ENCODE data around the gene TCF20.

The TCF20 gene

DNA sequence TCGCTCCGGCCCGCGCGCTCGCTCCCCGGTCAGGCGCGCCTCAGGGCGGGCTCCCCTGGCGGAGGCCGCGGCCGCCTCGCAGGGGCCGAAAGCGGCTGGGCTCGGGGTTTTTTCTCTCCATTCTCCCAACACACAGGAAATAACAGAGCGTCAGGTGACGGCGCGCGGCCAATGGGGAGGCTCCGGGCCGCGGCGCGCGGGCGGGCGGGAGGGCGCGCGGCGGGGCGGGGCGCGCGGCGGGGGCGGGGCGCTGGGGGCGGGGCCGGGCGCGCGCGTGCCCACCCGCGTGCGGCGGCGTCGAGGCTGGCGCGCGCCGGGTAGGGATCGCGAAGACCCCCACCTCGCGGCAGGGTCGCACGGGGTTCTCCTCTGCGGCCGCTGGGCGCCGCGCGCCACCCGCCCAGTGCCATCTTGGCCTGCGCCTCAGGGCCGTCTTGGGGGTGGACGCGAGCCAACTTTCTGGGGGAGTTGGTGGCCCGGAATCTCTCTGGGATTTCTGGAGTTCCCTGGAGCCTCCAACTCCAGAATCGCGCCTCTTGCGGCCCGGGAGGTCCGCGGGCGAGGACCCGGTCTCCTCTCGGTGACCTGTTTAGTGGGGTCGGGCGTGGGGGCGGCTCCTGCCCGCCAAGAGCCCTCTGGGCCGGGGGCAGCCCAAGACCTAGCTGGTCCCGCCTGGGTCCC lies at the start of gene TCF20:
TSS of gene TCF20 (minus strand) at position 144 of the 681 bp plus-strand sequence. CDS start 55,348 bp downstream, outside the sequence.
- DNase-seq (ENCODE audit: low spot score): peak; percentile 91

DNA sequence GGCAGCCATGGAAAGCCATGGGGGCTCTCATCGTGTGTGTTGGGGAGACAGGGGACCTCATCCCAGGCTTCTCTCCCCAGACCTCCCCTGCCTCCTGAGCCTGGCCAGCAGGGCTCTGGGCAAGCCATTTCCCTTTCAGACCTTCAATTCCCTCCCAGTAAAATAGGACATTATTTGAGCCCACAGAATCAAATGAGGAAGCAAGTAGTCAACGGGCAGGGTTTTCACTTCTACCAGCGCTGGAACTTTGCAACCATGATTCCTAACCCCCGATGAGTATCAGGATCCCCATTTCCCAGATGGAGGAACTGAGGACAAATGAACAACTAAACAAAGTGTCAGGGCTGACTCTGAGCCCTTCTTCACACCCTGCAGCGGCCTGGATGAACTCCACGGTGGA lies 48.9 kb upstream of the TCF20 start:
- DNase-seq (ENCODE audit: low spot score): no peak

DNA sequence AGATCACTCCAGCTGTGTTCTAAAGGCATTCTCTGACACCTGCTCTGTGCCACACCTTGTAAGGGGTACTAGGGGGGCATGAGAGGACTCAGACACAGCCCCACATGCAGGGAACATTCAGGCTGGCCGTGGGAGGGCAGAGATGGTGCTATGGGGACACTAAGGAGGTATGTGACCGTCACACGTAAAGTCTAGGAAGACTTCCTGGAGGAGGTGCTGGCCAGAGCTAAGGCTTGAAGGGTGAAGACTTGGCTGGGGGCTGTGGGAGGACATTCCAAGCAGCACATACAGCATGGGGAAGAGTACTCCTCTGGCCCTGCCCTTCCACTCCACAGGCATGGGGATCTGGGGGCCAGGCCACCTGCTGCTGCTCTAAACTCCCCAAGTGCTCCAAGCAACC lies 48.5 kb upstream of the TCF20 start:
- no peak for DNase-seq (ENCODE audit: low spot score)

DNA sequence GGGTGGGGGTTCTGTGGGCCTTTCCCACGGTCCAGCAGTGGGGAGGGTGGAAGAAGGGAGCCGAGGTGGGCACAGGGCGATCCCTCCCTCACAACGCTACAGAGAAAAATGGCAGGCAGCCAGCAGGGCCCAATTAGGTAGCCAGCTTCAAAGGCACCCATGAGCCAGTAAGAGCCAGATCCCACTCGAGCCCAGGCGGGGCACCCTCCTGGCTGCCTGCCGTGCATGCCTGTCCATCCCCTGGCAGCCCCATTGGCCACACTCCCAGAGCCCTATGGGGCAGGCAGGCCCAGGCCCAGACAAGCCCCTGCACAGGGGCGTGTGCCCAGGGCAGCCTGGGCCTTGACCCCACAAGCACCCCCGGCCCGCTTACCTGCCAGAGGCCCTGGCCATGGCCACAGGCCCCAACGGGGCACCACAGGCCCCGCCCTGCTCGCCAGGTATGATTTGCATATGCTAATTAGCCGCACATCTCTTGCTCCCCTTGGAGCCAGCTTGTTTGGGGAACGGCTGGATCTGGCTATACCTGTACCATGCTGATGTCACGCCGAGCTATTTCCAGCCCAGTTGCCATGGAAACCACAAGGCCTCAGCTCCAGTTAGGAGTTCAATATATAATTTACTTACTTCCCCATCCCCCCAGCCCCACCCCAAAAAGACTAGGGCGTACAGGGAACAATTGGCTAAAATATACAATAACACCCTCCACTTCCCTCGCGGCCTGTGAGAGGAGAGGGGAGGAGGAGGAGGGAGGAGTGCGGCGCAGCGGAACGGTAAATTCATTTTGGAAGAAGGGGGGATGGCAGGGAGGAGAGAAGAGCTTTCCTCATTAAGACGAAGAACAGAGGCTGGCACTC lies 47.5 kb upstream of the TCF20 start:
- DNase-seq (ENCODE audit: low spot score): no peak

DNA sequence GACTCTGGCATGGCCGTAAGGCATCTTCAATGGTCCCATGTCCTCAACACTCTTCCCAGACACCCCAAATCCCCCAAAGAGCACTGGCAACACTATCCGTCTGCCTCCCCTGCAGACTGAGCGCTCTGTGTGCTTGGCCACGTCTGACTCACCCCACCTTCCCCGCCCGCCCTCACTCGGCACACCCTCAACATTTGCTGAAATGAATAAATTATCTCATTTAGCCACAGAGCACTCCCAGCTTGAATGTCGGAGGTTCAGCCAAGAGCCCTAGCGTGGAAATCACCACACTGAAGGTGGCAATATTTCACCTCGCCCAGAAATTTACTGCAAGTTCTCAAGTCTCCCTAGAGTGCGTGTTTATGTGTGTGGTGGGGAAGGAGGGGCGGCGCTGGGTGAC lies 46.6 kb upstream of the TCF20 start:
- no peak for DNase-seq (ENCODE audit: low spot score)

DNA sequence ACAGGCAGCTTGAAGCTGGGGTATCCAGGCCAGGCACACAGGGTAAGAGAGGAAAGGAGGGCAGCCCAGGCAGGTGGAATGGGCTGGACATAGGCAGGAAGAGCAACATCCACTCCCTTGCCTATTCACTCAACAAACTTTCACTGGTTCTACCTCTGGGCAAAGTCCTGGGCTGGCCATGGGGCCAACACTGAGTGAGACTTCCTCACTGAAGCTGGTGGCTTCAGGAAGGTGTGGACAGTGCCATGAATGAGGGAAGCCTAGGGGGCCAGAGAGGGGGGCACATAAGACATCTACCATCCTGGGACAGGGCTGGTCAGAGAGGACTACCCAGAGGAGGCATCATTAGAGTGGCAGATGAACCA lies 44.9 kb upstream of the TCF20 start:
- no peak for DNase-seq (ENCODE audit: low spot score)

DNA sequence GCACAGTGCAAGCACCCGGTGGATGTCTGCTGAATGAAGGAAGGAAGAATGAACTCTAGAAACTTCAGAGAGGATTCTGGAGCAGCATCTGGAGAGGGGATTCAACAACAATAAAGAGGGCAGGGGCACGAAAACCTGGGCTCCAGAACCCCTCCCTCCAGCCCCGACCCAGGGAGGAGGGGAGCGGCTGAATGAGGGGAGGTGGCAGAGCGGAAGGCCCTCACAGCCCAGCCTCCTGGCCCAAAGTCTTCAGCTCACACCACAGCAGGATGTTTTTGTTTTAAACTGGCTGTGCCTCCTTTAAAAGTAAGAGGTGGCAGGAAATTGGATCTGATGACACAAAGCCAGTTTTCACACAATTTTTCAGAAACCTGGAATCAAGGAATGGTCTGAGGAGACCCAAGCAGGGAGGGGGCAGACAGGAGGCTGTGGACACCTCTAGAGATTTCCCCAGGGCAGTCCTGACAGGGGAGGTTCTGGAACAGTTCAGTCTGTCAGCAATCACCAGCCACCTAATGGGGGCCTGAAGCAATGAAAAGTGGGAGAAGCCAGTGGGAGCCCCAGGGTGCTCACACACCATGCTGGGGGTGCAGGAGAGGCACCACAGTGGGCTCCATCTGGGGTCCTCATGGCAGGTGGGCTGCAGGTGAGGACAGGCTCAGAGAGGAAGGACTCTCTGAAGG lies 44.4 kb upstream of the TCF20 start:
- DNase-seq (ENCODE audit: low spot score): no peak

DNA sequence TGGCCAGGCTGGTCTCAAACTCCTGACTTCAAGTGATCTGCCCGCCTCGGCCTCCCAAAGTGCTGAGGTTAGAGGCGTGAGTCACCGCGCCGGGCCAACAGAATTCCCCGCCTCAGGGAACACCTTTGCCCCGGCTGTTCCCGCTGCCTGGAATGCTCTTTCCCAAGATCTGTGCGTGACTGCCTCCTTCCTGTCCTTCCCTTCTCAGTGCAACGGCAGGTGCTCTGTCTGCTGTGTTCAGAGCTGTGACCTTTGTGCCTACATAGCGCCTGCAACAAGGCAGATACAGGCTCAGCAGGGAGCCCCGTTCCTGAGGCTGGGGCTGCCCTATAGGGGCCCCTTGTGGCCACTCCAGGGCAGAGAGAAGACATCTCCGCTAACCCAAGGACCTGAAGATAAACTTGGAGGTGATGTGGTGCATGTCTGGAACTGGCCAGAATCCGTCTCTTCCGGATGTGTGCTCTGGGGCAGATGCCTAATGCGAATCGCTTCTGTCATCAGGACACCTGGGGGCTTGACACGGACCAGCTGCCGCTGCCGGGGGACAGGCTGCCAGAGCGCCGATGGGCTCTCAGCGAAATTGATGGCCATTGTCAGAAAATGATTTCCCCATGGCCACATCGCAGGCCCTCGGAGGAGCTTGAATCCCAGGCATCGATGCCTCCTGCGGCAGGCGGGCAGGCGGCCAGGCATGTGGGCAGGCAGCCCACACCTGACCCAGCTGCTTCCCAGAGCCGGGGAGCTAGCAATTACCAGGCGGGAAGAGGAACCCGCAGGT lies 43.5 kb upstream of the TCF20 start:
- no peak for DNase-seq (ENCODE audit: low spot score)

DNA sequence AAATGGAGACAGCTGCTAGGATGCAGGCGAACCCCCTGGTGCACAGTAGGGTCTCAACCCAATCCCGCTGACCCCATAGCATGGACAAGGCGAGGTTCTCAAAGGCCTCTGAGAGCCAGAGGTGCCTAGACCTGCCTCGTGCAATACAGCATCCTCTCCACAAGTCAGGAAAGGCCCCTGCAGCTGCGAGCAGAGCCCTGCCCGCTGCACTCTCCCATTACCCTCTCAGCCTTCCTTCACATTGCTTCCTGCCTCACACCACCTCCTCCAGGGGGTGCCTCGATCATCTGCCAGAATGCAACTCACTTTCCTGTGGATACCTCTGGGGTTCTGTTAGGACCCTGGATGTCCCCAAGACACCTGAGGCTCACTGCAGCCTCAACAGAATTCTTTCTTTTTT lies 42.8 kb upstream of the TCF20 start:
- DNase-seq (ENCODE audit: low spot score): no peak

DNA sequence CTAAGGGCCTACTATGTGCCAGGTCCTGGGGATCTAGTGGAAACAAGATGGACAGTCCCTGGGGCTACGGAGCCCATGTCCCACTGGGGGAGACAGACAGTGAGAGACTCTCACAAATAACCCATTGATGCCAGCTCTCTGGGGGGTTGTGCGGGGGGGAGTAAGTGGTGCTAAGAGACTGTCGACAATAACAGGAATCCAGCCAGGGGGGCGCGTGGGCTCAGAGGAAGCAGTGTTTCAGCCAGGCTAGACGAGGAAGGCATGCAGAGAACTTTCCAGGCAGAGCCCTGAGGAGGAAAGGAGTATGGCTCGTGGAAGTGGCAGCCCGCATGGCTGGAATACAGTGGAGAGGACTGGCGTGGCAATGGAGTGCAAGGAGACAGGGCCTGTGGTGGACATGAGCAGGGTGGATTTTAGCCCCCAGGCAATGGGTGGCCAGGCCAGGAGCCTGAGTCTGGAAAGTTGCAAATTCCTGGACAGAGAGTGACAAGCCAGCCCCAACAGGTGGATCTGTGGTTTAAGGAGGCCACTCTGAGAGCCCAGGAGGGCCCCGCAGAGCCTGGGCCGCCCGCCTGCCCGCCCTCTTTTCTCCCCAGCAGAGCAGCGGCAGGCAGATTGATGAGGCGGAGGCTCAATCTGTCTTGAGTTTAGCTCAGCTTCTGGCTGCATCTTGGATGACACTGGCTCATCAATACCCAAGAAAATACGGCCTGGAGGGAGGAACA lies 40.0 kb upstream of the TCF20 start:
- no peak for DNase-seq (ENCODE audit: low spot score)

DNA sequence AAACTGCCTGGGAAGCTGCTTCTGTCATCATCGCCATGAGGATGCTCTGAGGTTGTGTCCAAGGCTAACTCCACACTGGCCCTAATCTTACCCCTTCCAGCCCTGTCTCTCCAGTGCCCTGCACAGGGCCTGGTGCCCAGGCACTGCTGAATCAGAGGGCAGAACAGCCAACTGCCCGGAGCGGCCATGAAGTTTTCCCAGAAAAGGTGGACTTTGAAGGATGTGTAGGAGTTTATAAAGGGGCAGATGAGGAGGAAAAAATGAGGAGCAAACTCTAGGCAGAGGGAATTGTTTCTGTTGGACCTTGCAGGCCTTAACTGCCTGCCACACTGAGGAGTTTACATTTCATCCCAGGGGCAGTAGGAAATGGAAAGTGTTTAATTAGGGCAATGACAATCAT lies 39.4 kb upstream of the TCF20 start:
- DNase-seq (ENCODE audit: low spot score): no peak

DNA sequence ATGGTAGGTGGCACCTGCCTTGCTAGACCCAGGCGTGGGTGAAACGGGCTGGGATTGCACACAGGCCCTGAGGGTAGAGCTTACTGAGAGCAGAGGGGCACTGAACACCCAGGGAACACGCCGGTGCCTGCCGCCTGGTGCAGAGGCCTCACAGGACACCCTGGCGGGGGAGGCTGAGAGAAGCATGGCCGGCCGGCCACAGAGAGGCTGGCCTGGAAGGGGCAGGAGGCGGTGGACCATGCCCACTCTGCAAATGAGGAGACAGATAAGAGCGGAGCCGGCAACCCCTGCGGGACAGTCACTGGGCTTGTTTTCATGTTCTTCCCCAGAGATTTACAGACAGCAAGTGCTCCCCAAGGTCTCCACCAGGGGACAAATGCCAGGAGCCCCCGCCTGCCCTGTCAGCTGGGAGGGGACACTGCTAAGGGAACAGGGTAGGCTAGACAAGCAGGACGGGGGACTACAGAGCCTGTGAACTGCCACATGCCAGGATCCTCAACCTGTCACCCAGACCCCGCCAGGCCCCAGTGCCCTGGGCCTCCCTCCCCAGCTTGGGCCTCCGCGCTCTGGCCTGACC lies 38.5 kb upstream of the TCF20 start:
- DNase-seq (ENCODE audit: low spot score): no peak

DNA sequence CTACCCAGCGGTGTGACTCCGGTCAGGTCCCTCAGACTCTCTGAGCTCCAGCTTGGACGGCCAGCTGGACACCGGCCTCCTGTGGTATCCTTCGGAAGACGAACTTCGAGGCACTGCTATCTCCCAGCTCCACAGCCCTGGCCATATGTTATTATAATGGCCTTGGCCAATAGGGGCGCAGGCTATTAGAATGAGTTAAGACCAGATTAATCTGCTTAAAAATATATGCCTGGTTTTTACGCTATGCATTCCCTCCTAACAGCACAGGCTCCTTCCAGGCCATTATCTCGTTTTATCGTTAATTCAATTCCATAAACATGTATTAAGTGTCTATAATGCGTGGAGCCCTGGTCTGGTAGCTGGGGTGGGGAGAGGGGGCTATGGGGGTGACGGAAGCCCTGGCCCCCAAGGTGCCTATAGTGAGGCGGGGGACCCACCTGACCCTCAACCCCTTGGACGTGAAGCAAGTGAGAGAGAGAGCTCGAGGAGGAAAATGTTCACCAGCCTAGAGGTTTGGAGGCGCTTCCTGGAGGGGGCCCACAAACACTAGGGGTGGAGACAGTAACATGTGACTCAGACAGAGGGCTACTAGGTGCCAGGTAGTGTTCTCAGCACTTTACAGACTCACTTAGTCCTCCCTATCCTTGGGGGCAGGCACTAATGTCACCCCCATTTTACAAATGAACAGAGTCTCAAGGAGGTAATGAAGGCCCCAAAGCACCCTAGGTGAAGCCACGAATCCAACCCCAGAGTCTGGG lies 37.5 kb upstream of the TCF20 start:
- no peak for DNase-seq (ENCODE audit: low spot score)

DNA sequence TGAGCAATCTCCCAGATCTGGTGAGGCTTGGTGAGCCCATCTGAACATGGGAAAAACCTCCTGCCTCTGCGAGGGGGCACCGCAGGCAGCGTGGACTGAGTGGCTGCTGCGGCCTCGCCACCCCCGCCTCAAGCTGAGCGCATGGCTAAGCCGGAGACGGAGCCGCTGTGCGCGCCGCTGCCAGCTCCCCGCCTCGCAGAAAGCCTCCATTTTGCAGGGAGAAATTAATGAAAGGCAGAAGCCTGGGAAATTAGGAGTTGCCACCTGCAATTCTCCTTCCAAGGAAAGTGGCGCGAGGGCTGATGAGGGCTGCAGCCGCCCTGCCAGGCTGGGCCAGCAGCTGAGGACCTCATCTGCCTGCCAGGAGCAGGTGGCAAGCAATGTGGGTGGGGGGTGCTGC lies 35.6 kb upstream of the TCF20 start:
- DNase-seq (ENCODE audit: low spot score): no peak

DNA sequence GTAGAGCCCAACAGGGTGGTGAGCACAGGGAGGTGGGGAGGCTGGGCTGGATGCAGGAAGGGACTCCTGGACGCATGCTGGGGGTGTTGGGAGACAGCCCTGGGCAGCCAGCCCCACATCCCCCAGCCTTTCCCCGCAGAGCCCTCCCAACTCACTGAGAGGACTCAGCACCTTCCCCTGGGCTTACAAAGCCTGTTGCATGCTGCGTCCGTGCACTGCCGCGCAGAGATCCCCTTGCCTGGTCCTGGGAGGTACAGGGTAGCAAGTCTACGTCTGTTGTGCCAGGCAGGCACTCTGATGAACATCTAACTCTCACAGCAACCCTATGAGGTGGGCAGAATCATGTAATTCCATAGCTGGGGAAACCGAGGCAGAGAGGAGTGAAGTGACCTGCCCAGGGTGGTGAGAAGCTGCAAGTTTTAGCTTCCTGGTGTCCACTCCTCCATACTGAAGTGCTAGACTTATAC lies 33.9 kb upstream of the TCF20 start:
- no peak for DNase-seq (ENCODE audit: low spot score)

DNA sequence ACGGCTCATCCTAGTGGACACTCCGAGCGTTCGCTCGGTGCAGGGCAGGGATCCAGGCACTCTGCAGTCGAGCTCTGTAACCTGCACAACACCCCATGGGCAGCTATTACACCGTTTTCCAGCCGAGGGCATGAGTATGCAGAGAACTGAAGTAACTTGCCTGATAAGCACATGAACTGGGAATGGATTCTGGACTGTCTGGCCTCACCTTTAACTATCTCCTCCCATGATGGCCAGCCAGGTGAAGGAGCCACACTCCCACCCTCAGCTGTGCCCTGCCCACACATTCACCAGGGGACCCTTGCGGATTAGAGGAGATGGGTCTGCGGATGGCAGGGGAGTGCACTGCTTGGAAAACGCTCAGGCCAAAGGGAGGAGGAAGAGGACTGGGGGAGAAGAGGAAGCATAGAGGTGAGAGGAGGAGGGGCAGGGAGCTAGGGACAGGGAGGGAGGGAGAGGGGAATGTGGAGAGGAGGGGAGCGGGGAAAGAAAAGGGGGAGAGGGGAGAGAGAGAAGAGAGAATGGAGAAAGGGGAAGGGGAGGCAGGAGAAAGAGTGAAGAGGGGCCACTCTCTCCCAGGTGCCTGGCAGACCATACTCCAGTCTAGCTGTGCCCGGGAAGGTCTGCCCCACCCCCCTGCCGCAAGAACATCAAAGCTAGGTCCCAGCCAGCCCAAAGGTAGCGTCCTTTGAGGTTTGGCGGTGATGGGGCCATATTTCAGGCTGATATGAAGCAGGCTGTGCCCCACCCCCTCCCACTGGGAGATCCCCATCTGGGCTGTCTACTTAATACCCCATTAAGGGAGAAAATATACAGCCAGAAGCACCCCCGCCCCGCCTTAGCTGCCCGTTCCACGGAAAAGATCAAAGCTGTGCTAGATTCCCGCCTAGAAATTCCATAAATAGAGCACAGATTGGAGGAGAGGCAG lies 33.2 kb upstream of the TCF20 start:
- no peak for DNase-seq (ENCODE audit: low spot score)

DNA sequence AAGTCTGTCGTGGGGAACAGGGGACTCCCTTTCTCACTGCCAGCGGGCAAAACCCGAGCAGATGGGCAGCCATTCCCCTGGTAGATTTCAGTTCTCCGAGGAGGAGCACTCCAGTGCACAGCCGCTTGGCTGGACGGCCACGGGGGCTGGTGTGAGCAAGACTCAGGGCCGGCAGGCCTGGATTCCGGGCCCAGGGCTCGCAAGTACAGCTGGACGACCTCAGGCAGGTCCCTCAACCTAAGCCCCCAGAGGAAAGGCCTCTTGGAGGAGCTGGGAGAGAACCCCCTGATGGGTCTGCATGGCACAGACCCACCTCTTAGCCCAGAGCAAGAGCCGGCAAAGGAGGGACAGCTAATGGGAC lies 31.3 kb upstream of the TCF20 start:
- no peak for DNase-seq (ENCODE audit: low spot score)

DNA sequence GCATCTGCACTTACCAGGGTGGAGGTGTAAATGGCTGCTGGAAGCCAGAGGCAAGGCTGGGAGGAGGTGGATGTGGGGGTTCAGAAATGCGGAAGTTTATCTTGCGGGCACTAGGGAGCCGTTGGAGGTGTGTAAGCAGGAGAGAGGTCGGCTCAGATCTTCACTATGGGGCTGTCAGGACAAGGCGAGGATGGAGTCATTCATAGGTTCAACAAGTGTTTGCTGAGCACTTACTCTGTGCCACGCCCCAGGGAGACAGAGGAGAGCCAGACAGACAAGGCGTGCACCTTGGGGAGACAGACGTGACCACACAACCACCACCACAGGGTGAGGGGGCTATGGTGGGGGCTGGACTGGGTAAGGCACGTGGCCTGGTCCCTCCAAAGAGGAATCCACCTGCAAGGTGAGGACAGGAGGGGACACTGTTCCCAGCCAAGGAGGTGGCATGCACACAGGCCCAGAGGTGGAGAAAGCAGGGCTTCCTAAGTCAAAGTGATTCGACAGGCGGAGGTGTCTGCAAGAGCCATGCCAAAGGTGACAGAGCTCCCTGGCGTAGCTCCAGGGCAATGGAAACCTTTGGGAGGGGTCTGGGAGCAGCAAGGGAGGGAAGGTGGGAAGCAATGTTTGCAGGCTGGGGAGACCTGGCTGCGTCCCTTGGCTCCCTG lies 30.8 kb upstream of the TCF20 start:
- no peak for DNase-seq (ENCODE audit: low spot score)
